HepG2 (cell line): ENCODE data around the gene LPIN3. TPM values are rescaled to one million over a fixed set of nuclear protein-coding genes. Genes with fewer than 3 reads are reported as not detected.

Source experiments
- FOXC1 ChIP-seq: sonication (generic); formaldehyde crosslinking; IDR thresholded peaks from 2 replicates; pipeline ENCODE4 v1.8.0; 2022; ENCODE audit warnings: mild to moderate bottlenecking, missing genetic modification reagents, borderline replicate concordance
- HCFC1 ChIP-seq: fragments of 150-350 bp; IDR thresholded peaks from 2 replicates; pipeline ENCODE4 v1.6.1; 2014; ENCODE audit warnings: low read depth, low read length
- MNT ChIP-seq: fragments of 450-650 bp; IDR thresholded peaks from 2 replicates; pipeline ENCODE4 v1.6.1; 2016
- NFAT5 ChIP-seq: sonication (generic); formaldehyde crosslinking; IDR thresholded peaks from 2 replicates; pipeline ENCODE4 v1.4.0; 2020; ENCODE audit warnings: missing genetic modification reagents
- NFE2L1 ChIP-seq: sonication (generic); formaldehyde crosslinking; IDR thresholded peaks from 2 replicates; pipeline ENCODE4 v1.4.0; 2020; ENCODE audit warnings: missing genetic modification reagents, mild to moderate bottlenecking, borderline replicate concordance
- NFYB ChIP-seq: sonication (generic); formaldehyde crosslinking; IDR thresholded peaks from 2 replicates; pipeline ENCODE4 v1.4.0; 2020; ENCODE audit warnings: missing genetic modification reagents
- SCMH1 ChIP-seq: sonication (generic); formaldehyde crosslinking; IDR thresholded peaks from 2 replicates; pipeline ENCODE4 v1.9.0; 2021; ENCODE audit warnings: missing genetic modification reagents, mild to moderate bottlenecking, borderline replicate concordance
- SIN3B ChIP-seq: fragments of 150-350 bp; IDR thresholded peaks from 2 replicates; pipeline ENCODE4 v1.6.1; 2014; ENCODE audit warnings: low read length
- STAT6 ChIP-seq: sonication (generic); formaldehyde crosslinking; IDR thresholded peaks from 2 replicates; pipeline ENCODE4 v1.4.0; 2020; ENCODE audit warnings: missing genetic modification reagents, mild to moderate bottlenecking, borderline replicate concordance
- ZBTB1 ChIP-seq: sonication (generic); formaldehyde crosslinking; IDR thresholded peaks from 2 replicates; pipeline ENCODE4 v1.4.0; 2020; ENCODE audit warnings: missing genetic modification reagents, borderline replicate concordance
- ZBTB38 ChIP-seq: sonication (generic); formaldehyde crosslinking; IDR thresholded peaks from 2 replicates; pipeline ENCODE4 v1.5.1; 2020; ENCODE audit warnings: mild to moderate bottlenecking, missing genetic modification reagents
- ZFAT ChIP-seq: sonication (generic); formaldehyde crosslinking; conservative IDR thresholded peaks from 2 replicates; pipeline ENCODE4 v1.8.1; 2023; ENCODE audit warnings: missing genetic modification reagents, inconsistent platforms
- ZMYM3 ChIP-seq: sonication (generic); formaldehyde crosslinking; IDR thresholded peaks from 2 replicates; pipeline ENCODE4 v1.5.1; 2020; ENCODE audit warnings: mild to moderate bottlenecking, missing genetic modification reagents
- ZNF12 ChIP-seq: sonication (generic); formaldehyde crosslinking; IDR thresholded peaks from 2 replicates; pipeline ENCODE4 v1.5.0; 2020; ENCODE audit warnings: missing genetic modification reagents
- ZNF234 ChIP-seq: sonication (generic); formaldehyde crosslinking; conservative IDR thresholded peaks from 2 replicates; pipeline ENCODE4 v1.5.1; 2020; ENCODE audit warnings: mild to moderate bottlenecking, missing genetic modification reagents
- polyA plus RNA-seq, 8 experiments: library from polyadenylated mRNA; depleted of rRNA in 3 of 8; stranded (reverse) in 7 of 8; unstranded in 1 of 8; fragments of >200 nt; fragmentation: Illumina TruSeq in 4 of 8; extraction: Trizol in 4 of 8; gene quantifications; 2 replicates each; pipeline versions ENCODE4 v1.2.1 to v1.2.3, GENCODE V29; 2011 to 2016; ENCODE audit warnings: low read depth in 4 of 8, missing spikeins in 1 of 8, mixed read lengths in 1 of 8; ENCODE audit not compliant: insufficient read depth in 1 of 8
- total RNA-seq, 5 experiments: library from RNA; depleted of rRNA; stranded (reverse); fragments of >200 nt; fragmentation: Illumina TruSeq; extraction: Trizol; gene quantifications; 2 replicates each; pipeline ENCODE4 v1.2.3, GENCODE V29; 2016; ENCODE audit warnings: low read depth in 1 of 5
- TF ChIP-seq, protein P1 (sequence below): sonication (generic); formaldehyde crosslinking; IDR thresholded peaks from 2 replicates; pipeline ENCODE4 v1.5.1; 2020; ENCODE audit warnings: missing genetic modification reagents, mild to moderate bottlenecking, borderline replicate concordance
- TF ChIP-seq, protein P2 (sequence below): sonication (generic); formaldehyde crosslinking; IDR thresholded peaks from 2 replicates; pipeline ENCODE4 v1.8.0; 2022; ENCODE audit warnings: low read depth, missing genetic modification reagents

LPIN3 gene
- total and polyA plus RNA-seq, 2 of the 13 experiments (the other 11 are each of a cell fraction or from before 2014, with no cell fraction given), result 14.2 to 28.6 TPM

- TF ChIP-seq, protein P1, sequence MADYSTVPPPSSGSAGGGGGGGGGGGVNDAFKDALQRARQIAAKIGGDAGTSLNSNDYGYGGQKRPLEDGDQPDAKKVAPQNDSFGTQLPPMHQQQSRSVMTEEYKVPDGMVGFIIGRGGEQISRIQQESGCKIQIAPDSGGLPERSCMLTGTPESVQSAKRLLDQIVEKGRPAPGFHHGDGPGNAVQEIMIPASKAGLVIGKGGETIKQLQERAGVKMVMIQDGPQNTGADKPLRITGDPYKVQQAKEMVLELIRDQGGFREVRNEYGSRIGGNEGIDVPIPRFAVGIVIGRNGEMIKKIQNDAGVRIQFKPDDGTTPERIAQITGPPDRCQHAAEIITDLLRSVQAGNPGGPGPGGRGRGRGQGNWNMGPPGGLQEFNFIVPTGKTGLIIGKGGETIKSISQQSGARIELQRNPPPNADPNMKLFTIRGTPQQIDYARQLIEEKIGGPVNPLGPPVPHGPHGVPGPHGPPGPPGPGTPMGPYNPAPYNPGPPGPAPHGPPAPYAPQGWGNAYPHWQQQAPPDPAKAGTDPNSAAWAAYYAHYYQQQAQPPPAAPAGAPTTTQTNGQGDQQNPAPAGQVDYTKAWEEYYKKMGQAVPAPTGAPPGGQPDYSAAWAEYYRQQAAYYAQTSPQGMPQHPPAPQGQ (CRISPR knock-in tag), result no peak
- TF ChIP-seq HCFC1 (no peak), NFAT5 (no peak), ZBTB38 (CRISPR knock-in tag) (peak; percentile 84), FOXC1 (peak; percentile 89), NFE2L1 (CRISPR knock-in tag) (peak; percentile 41; the same call in 1 of the 2 replicates), ZNF234 (CRISPR knock-in tag) (peak; percentile 83; the same call in 1 of the 2 replicates), ZNF12 (CRISPR knock-in tag) (no peak), SIN3B (peak; percentile 54; the same call in 1 of the 2 replicates), SCMH1 (no peak), ZFAT (CRISPR knock-in tag) (no peak), ZBTB1 (CRISPR knock-in tag) (no peak), STAT6 (CRISPR knock-in tag) (peak; percentile 87; the same call in 1 of the 2 replicates), NFYB (CRISPR knock-in tag) (peak; percentile 33; the same call in 1 of the 2 replicates), ZMYM3 (CRISPR knock-in tag) (peak; percentile 99), MNT (no peak)
- TF ChIP-seq, protein P2, sequence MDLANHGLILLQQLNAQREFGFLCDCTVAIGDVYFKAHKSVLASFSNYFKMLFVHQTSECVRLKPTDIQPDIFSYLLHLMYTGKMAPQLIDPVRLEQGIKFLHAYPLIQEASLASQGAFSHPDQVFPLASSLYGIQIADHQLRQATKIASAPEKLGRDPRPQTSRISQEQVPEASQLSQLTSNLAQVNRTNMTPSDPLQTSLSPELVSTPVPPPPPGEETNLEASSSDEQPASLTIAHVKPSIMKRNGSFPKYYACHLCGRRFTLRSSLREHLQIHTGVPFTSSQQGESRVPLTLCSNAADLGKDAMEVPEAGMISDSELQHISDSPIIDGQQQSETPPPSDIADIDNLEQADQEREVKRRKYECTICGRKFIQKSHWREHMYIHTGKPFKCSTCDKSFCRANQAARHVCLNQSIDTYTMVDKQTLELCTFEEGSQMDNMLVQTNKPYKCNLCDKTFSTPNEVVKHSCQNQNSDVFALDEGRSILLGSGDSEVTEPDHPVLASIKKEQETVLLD (CRISPR knock-in tag), result no peak
Measured at GRCh38 chr20:41339957-41340326, 679 bp upstream of the LPIN3 start (continued).
